ENCODE results near the gene VSTM4.

The VSTM4 gene

DNA sequence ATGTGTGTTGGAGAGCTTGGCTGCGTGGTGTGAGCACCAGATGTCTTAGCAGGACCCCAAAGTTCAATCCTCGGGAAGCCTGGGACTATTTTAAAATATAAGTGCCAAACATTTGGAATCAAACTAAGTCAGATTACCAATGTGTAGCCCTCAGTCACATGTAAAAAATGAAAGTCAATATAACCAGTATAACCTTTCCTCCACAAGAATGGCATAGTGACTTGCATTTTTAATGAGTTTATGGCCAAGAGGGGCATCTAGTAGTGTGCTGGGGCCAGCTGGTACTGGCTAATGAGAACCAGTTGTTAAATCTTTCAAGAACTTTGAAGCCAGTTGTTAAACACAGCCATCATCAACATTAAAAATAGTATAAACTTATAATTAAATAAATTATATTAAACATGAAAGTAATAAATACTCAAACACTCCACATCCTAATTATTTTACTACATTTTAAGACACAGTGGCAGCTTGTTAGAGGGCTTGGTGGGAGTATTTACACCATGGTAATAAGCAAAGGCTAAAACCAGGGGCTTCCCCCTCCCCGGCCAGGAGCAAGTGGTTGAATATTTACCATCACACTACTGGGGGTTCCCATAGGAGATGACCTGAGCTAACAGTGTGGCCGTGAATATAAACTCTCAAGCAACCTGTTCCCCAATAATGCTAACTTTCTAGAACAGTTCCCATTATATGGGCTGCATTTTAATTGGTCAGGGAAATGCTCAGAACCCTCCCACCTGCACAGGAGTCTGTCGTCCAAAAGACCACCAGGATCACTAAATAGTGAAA lies 26.4 kb upstream of the VSTM4 start:
- no peak for DNase-seq (ENCODE audit: low read depth, low spot score)

DNA sequence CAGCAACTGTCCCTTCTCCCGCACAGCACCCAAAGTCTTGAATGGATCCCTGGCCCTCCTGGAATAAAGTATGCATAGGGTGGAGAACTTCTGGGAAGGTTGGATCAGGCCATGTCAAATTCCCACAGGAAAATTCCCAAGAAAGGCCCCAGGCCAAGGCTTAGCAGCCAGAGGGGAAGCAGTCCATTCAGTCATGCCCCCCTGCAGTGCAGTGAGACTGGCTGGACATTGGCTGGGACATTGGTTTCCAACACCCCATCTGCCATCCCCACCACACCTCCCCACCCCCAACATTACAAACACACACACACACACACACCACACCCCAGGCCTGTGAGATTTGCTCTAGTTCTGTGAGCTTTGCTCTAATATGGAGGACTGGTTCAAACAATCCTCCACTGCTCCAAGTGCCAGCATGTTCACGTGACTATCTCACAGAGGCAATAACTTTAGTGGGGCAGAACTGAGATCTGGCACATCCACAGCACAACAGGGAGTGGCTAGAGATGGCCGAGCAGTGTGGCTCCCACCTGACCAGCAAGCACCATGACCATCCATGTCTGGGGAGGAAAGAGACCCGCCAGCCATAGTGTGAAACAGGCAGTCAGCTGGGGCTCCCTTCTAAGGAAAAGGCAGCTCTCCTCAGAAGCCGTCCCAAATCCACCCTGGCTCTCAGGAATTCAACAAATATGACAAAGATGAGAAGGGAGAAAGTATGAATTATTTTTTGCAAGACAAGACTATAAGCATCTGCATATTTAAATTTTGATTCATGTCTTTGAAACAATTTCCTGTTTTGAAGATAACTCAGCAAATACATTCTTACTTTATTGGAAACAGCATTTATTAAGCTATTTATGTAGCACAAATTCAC lies 25.2 kb upstream of the VSTM4 start:
- no peak for DNase-seq (ENCODE audit: low read depth, low spot score)

DNA sequence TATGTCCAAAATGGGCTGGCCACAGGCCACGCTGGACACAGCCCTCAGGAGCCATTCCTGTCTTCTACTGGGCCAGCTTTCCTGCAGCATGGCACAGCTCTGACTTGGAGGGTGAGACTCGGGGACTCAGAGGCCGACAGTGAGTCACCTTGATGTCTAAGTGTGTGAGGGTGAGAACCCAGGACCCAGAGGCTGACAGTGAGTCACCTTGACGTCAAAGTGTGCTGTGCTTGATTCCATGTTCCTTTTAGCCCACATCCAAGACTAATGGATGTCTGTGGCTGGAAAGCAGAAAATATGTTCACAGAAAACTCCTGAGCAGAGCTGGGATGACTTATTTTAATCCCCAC lies 24.5 kb upstream of the VSTM4 start:
- no peak for DNase-seq (ENCODE audit: low read depth, low spot score)

DNA sequence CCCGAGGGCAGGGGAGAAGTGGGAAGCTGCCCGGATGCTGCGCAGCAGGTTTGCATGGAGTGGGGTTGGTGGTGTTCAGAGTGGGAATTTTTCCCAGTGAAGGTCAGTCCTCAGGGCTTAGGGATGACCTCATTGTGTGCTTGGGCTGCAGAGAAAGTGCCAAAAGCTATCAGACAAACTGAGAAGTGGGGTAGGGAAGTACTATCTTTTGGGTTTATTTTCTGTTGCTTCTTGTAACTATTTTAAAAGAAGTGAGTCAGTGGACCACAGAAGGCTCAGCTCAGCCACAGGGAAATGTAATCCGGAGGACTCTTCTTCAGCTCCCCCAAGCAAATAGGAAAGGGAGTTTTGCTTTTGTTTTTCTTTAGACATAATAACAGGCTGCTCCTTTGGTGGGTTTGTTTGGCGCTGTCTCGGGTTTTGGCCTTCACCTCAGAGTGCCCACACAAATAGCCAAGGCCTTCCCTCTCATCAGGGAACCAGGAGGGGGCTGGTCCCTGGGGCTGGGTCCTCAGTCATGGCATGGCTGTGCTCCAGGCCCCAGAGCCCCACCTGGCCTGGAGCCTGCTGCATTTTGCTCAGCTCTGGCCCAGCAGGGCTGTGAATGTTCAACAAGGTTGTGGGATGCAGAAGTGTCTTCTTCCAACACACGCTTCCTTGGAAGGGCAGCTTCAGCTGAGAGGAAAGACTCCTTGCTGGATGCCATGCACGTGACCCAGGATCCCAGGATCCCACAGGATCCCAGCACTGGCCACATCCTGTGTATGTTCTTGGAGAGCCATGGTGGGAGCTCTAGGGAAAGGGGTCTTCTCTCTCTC lies 23.9 kb upstream of the VSTM4 start:
- no peak for DNase-seq (ENCODE audit: low read depth, low spot score)

DNA sequence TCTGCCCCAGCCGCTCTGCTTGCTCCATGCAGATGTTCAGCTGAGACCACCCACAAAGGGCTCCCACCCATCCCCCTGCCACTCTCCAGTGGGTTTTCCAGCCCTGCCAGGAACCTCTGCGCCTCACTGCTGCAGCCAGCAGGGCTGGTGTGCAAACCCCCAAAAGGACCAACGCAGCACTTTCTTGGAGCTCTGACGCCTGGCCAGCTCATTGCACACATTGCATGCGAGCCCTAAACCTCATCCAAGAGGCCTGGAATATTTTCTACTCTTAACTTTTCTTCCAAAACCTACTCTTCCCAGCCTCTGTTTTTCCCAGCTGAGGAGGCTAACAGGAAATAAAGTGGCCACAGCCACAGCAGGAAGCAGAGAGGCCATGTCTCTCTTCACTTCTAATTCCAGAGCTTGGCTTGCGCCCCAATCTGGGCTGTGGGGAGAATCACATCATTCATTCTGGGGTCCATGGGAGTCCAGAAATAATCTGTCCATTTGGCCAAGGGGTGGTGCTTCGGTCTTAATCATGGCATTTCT lies 23.1 kb upstream of the VSTM4 start:
- no peak for DNase-seq (ENCODE audit: low read depth, low spot score)

DNA sequence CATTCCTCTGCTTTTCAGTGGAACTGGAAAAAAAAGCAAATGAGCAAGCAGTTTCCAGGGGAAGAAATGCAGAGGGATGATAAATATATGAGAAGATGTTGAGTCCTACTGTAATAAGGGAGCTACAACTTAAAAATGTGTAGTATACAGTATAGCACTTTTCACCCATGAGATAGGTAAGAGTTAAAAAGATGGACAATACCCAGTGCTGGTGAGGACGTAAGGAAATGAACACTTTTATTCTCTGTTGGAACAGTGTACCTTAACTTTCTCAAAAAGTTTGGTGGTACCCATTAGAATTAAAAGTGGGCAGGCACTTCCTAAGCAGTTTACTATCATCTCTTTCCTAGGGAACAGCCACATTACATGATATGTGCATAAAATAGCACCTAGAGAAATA lies 21.2 kb upstream of the VSTM4 start:
- DNase-seq (ENCODE audit: low read depth, low spot score), result no peak

DNA sequence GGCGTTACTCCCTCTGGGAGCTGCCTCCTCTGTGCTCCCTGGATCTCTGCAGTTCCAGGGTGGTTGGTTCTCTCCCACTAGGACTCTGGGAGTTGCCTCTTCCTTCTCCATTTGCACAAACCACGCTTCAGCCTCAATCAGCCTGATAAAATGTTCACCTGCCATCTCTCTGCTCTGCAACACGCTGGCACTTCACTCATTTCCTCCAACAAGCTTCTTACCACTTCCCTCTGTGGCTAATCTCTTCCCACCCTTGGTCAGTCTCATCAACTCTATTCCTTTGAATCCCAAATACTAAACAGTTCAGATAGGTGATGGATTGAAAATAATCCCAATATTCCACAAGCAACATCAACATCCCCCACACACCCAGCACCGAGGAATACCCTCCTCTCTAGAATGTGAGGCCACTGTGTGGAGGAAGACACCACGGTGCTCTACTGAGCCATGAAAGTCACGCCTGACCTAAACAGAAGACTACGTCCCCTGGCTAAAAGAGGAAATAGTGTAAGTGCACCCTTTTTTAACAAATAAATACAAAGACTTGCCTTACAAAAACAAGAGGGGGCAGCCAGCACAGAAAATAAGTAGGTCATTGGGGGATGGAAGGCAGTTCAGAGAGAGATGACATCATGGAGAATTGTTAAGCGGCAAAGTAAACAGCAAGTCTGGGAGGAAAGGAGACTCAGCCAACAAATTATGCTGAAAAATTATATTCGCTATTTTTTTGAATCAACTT lies 20.4 kb upstream of the VSTM4 start:
- no peak for DNase-seq (ENCODE audit: low read depth, low spot score)

DNA sequence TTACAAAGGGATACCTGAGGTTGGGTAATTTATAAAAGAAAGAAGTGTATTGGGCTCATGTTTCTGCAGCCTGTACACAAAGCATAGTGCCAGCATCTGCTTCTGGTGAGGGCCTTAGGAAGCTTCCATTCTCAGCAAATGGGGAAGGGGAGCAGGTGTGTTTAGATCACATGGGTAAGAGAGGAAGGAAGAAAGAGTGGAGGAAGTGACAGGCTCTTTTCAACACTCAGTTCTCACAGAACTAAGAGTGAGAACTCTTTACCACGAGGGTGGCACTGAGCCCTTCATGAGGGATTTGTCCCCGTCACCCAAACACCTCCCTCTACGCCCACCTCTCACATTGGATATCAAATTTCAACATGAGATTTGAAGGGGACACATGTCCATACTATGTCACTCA lies 19.0 kb upstream of the VSTM4 start:
- DNase-seq (ENCODE audit: low read depth, low spot score), result no peak

DNA sequence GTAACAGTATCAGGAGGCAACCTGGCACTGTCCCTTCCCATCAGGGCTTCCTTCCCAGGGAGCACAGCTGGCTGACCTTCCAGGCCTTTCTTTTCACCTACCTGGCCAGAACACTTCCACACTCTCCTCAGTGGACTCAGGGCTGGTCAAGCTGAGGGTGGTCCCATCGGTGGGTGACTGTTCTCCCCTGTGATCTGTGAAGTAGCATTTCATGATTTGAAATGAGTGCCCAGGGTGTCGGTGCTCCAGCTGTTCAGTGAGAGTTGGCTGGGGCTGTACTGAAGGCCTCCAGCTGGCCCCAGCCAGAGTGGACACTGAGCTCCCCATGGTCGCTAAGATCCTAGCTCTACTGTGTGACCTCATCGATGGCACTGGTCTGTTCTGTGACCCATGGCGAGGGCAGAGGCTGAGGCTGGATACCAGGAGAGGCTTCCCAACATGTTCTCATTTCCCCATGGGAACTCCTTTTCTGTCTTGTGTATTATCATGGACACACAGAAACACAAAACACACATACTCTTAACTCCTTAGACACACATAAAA lies 18.5 kb upstream of the VSTM4 start, which contains the start of gene FAM170B:
FAM170B (minus strand) TSS at position 316 of the 543 bp plus-strand sequence; CDS start at position 213, 103 bp downstream.
- DNase-seq (ENCODE audit: low read depth, low spot score), result no peak

DNA sequence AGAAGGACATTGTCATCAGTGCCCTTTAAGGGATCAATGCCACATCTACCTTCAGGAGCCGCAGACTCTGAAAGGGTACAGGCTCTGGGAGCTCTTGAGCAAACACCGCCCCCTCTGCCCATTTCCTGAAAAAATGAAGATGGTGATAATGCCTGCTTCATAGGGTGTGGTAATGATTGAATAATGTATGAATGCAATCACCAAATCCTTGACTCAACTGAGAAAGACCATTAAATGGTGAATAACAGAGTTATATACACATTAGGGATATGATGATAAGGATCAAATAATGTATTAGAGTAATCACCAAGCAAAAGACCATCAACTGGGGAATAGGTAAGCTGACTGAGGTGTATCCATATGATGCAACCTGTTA lies 17.0 kb upstream of the VSTM4 start:
- DNase-seq (ENCODE audit: low read depth, low spot score), result no peak

DNA sequence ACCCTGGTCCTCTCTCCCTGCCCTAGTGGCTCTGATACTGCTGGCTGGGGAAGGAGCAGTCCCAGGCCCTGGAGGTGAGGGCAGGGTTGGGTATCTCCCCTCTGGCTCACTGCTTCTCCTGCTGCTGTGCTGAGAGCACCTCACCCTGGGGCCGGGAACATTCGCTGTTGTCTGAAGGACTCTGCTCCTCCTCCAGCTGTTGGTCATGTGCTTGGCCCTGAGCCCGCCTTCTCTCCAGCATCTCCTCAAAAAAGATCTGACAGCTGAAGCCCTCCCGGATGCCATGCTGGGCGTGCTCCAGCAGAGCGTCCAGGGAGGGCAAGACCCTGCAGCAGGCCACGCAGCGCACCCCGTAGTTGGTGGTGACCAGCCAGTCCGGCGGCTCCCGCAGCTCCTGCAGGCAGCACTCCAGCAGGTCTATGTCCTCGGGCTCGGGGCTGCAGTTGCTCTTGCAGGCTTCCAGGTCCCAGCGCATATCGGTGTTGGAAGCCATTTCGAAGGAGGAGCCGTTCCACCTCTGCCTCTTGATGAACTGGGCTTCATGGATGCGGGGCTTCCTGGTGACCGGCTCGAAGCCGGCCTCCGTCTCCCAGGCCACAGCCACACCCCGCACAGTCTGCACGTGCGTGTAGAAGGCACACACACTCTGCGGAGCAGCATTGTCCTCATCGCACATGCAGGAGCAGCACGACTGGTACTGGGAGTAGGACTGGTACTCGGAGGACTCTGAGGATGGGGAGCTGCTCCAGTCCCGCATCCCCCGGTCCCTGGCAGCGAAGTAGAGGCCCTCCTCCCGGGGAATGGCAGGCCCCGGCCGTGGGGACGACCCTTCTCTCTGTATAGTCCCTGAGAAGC lies 16.4 kb upstream of the VSTM4 start:
- no peak for DNase-seq (ENCODE audit: low read depth, low spot score)

DNA sequence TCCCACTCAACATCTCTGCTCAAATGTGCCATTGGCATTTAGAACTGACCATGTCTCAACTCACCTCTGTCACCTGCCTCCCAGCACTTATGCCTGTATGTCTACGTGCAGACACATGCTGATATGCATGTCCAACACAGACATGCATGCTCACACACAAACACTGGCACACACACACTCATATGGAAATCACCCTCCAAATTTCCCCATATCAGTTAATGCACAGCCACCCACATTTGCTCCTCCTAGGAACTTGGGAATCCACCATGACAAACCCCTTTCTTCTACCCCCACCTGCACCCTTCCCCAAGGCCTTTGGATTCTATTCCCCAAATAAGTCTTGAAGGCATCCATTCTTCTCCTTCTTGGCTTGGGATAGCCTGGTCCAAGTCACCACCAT lies 14.1 kb upstream of the VSTM4 start:
- DNase-seq (ENCODE audit: low read depth, low spot score), result no peak

DNA sequence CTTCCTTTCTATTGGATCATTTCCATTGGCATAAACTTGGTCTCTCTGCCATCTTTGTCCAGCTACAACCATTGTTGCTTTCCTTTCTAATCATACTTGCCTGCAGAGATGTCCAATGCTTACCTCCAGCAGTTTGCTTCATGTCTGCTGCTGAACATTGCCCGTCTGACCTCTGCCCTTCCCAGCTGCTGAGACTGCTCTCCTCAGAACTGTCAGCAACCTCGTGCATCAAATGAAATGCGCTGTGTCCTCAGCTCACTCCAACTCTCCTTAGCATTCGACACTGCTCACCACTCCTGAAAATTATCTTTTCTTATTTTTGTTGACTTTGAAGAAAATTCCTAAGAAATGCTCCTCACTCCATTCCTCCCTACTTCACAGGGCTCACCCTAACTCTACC lies 13.5 kb upstream of the VSTM4 start:
- DNase-seq (ENCODE audit: low read depth, low spot score), result no peak

DNA sequence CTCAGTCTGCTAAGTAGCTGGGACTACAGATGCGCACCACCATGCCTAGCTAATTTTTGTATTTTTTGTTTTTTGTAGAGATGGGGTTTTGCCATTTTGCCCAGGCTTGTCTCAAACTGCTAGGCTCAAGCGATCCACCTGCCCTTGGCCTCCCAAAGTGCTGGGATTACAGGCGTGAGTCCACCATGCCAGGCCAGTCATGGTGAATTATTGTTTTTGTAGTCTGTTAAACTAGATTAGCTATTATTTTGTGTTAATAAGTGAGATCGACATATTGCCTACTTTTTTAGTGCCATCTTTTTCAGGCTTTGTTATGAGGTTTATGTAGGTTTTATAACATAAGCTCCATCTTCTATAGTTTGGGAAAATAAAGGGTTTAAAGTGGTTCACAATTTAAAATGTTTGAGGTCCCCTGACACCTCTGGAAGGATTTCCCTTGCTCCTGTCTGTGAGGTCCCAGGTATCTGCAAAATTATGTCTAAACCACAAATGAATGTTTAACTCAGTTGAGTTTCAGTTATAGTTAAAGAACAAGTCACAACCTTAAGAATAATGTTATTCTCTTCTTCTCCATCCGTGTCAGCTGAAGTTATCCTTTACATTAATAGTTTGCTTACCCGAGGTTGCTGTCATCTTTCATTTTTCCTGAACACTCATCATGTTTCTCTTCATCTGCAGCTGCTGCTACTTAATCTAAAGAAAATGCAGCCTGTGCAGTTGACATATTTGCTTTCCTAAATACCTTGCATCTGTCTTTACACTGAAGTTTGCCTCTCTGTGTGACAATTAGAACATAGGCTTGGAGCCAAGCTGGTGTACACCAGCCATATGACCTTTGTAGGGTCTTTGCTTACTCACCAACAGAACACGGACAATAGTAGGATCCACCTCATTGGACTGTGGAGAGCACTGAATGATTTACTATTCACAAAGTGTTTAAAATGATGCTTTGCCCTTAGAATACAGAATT lies 8.9 kb upstream of the VSTM4 start:
- DNase-seq (ENCODE audit: low read depth, low spot score), result no peak

DNA sequence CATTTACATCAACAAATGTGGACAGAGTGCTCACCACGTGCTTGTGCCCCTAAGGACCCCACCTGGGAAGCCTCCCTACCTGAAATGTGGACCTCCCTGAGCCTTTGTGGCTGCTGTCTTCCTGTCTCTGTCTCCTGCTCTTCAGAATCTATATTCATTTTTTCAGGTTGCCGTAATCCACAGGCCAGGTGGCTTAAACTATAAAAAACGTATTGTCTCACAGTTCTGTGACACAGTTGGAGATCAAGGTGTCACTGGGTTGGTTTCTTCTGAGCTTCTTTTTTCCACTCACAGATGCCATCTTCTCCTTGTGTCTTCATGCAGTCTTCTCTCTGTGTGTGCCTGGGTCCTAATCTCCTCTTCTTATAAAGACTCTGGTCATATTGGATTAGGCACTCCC lies 5.6 kb upstream of the VSTM4 start:
- no peak for DNase-seq (ENCODE audit: low read depth, low spot score)

DNA sequence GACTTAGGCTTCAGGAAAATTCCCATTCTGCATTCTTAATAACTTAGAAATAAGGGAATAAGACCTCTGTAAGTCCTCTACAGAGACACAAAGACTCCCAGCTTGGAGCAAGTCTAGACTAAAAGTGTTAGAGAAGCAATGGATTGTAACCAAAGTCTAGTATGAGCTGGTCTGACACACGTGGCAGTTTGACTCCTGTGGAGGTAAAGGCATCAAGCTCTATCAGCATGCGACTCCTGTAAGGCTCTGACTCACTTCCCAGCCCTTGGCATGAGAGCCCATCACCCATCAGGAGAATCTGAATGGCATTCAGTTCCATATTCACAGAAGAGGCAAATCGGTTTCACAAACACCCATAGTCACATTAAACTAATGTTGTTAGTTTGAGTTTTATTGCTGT lies 4.4 kb upstream of the VSTM4 start:
- DNase-seq (ENCODE audit: low read depth, low spot score), result no peak

DNA sequence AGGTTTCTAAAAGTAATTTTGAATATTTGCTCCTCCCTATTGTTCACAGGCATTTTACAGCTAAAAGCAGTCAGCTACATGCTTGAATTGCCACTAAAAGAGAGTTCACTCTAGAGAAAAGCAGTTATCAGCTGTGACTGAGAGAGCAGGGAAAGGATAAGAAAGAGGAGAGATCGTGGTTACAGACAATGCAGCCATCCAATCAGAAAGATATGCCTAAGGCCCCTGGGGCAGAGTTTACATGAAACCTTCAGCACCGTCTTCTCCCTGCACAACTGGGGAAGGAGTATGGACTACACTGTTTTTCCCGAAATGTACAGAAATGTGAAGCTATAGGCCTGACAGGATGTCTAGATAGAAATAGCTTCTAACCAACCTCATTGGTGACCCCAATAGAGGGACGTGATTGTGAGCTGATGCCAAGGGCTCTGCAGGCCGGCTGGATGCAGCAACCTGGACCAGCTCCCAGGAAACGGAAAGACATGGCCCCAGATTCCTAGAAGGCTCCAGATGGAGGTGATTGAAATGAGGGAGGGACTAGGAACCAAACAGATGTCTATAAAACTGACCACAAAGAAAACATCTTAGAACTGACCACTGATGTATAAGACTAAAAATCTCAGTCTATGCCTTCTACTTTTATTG lies 3.2 kb upstream of the VSTM4 start:
- DNase-seq (ENCODE audit: low read depth, low spot score), result no peak

DNA sequence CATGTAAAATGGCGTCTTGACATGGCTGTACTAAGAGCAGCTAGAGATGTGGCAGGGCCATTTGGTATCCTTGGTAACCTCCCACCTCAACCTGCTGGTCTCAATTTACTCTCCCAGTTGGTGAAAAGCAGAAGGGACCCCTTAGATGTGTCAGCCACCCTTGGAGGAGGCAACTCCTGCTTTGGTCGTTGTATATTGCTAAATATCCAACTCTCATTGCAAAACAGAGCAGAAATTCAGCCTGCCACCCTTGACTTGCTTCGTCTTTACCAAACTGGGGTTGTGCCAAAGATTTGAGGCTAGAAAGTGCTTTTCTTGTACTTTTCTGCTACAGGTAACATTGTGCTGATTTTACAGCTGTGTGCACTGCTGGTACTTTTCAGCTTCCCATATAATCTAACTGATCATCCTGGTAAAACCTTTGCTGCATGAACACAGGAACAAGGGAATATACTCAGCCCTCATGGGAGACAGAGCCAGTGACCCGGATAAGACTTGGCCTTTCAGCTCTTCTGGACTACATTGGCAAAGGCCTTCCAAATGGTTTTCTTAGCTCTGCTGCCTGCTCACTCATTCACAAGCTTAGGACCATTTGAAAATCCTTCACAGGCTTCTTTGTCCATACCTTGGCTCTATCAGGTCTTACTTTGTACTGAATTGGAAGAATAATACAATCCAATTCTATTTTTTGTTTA lies 2.2 kb upstream of the VSTM4 start:
- no peak for DNase-seq (ENCODE audit: low read depth, low spot score)

Data from iPS DF 19.7 (cell line).